ENCODE measurements around the gene LY9. TPM values are rescaled to one million over a fixed set of nuclear protein-coding genes. Genes with fewer than 3 reads are reported as not detected.

LY9 gene
- polyA plus RNA-seq, 1 of the 3 experiments (the other 2 are of a cell fraction) = not detected

GRCh38 chr1:160846281-160846680 is 50.3 kb downstream of the LY9 start (continued):
- no peak for TF ChIP-seq USF2 (IDR thresholded peaks at IDR 0.05; ENCODE audit: borderline replicate concordance, low read depth, low read length)

- peaks cover 14% of the 10 kb centered on the region; the same call in 1 of the 2 replicates for H3K27me3 ChIP-seq (ENCODE audit: insufficient read depth)
- no peak for DNase-seq
- no peak overlapping the region for H2AFZ ChIP-seq (ENCODE audit: low read depth)
- H3K4me2 ChIP-seq = no peak overlapping the region
- POLR2A ChIA-PET = no interaction called here
- H3K9ac ChIP-seq = no peak overlapping the region
- no peaks in the 10 kb centered on the region for H4K20me1 ChIP-seq (ENCODE audit: insufficient read depth)
- 3% methylated on average over 5 of the region's 5 CpGs for WGBS (ENCODE audit: low lambda C conversion rate)
- no peak for TF ChIP-seq CHD2 (IDR thresholded peaks at IDR 0.05; ENCODE audit: low read length, partially characterized antibody)
- TF ChIP-seq MEF2A (IDR thresholded peaks at IDR 0.05; ENCODE audit: borderline replicate concordance, low read depth) = no peak
- no peak for TF ChIP-seq TCF12 (IDR thresholded peaks at IDR 0.05)
- no peak for TF ChIP-seq NFIC (IDR thresholded peaks at IDR 0.05; ENCODE audit: borderline replicate concordance)
- no peak for TF ChIP-seq RXRA (IDR thresholded peaks at IDR 0.05; ENCODE audit: borderline replicate concordance, low read depth)
- no peak for TF ChIP-seq FOXM1 (IDR thresholded peaks at IDR 0.05; ENCODE audit: low read depth)
- TF ChIP-seq GABPA (IDR thresholded peaks at IDR 0.05; ENCODE audit: low read depth) = no peak
- no peak for TF ChIP-seq USF2 (IDR thresholded peaks at IDR 0.05; ENCODE audit: borderline replicate concordance, low read depth, low read length)
- no peak for TF ChIP-seq CTCF (IDR thresholded peaks at IDR 0.05)
- no peak for TF ChIP-seq USF1 (IDR thresholded peaks at IDR 0.05; ENCODE audit: borderline replicate concordance, low read depth)
- H3K27ac ChIP-seq (ENCODE audit: low read depth in 2 of 2, low read length in 1 of 2) = no peak overlapping the region
- no peaks in the 10 kb centered on the region for H3K36me3 ChIP-seq (replicated peaks in 1 of 2; ENCODE audit: control insufficient read depth in 1 of 2, insufficient read depth in 2 of 2, low read length in 1 of 2)
- H3K4me1 ChIP-seq (ENCODE audit: control insufficient read depth in 1 of 2, insufficient read depth in 2 of 2, low read depth in 1 of 2, low read length in 1 of 2) = no peaks in the 10 kb centered on the region
- no peaks in the 10 kb centered on the region for H3K9me2 ChIP-seq
- no peak overlapping the region for H3K4me3 ChIP-seq (ENCODE audit: low read depth in 2 of 2, low read length in 1 of 2)
- CTCF ChIA-PET = interaction anchor here (1.6 kb wide), 1 partner anchor 139 kb away, joined by 5 read pairs; no protein-coding TSS in a partner anchor
- no peaks in the 10 kb centered on the region for H3F3A ChIP-seq (replicated peaks; ENCODE audit: insufficient read depth)
- H3K79me2 ChIP-seq (ENCODE audit: insufficient read depth) = no peaks in the 10 kb centered on the region
- H3K9me3 ChIP-seq = no peaks in the 10 kb centered on the region; the same call in 1 of the 2 replicates
These were observed 54.6 kb downstream of the LY9 start for GRCh38 chr1:160850541-160850940.

DNA sequence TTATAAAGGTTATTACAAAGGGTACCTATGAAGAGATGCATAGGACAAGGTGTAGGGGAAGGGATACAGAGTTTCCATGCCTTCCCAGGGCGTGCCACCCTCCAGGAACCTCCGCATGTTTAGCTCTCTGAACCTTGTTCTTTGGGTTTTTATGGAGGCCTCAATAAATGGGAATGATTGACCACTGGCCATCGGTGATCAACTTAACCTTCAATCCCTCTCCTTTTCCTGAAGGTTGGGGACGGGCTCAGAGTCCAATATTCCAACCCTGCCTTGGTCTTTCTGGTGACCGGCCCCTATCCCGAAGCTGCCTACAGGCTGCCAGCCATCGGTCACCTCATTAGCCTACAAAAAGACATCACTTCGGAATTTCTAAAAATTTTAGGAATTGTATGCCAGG is 55.0 kb downstream of the LY9 start:
- H3K27me3 ChIP-seq (ENCODE audit: insufficient read depth) = peaks cover 14% of the 10 kb centered on the region; the same call in 1 of the 2 replicates
- 11% methylated on average over 8 of the region's 8 CpGs for WGBS (ENCODE audit: low lambda C conversion rate)
- no peaks in the 10 kb centered on the region; the same call in 1 of the 2 replicates for H3K9me3 ChIP-seq
- H4K20me1 ChIP-seq (ENCODE audit: insufficient read depth) = no peaks in the 10 kb centered on the region
- no peak overlapping the region for H3K27ac ChIP-seq (ENCODE audit: low read depth in 2 of 2, low read length in 1 of 2)
- H2AFZ ChIP-seq (ENCODE audit: low read depth) = no peak overlapping the region
- no peak overlapping the region for H3K4me2 ChIP-seq
- POLR2A ChIA-PET = no interaction called here
- H3K36me3 ChIP-seq (replicated peaks in 1 of 2; ENCODE audit: control insufficient read depth in 1 of 2, insufficient read depth in 2 of 2, low read length in 1 of 2) = no peaks in the 10 kb centered on the region
- no peaks in the 10 kb centered on the region for H3F3A ChIP-seq (replicated peaks; ENCODE audit: insufficient read depth)
- H3K79me2 ChIP-seq (ENCODE audit: insufficient read depth) = no peaks in the 10 kb centered on the region
- no peaks in the 10 kb centered on the region for H3K4me1 ChIP-seq (ENCODE audit: control insufficient read depth in 1 of 2, insufficient read depth in 2 of 2, low read depth in 1 of 2, low read length in 1 of 2)
- H3K9ac ChIP-seq = no peak overlapping the region
- no peaks in the 10 kb centered on the region for H3K9me2 ChIP-seq
- CTCF ChIA-PET = interaction anchor here (1.6 kb wide), 1 partner anchor 139 kb away, joined by 5 read pairs; no protein-coding TSS in a partner anchor
- no peak for DNase-seq
- TF ChIP-seq USF1 (IDR thresholded peaks at IDR 0.05; ENCODE audit: borderline replicate concordance, low read depth) = no peak
- TF ChIP-seq RXRA (IDR thresholded peaks at IDR 0.05; ENCODE audit: borderline replicate concordance, low read depth) = no peak
- no peak for TF ChIP-seq RCOR1 (IDR thresholded peaks at IDR 0.05; ENCODE audit: low read length)
- no peak for TF ChIP-seq REST (IDR thresholded peaks at IDR 0.05; ENCODE audit: low read depth, low read length)
- no peak for TF ChIP-seq RAD21 (IDR thresholded peaks at IDR 0.05; ENCODE audit: low read length)
- no peak overlapping the region for H3K4me3 ChIP-seq (ENCODE audit: low read depth in 2 of 2, low read length in 1 of 2)

Data from SK-N-SH (cell line).